Loucy (cell line): ENCODE data around the gene DHX16.

Experiments used
- CTCF ChIP-seq: fragments of 200-600 bp; sonication (generic); conservative IDR thresholded peaks from 2 replicates; pipeline ENCODE4 v1.5.1; 2014; ENCODE audit warnings: mild to moderate bottlenecking, antibody characterized with exemption, low read length
- EZH2phosphoT487 ChIP-seq: fragments of 200-600 bp; IDR thresholded peaks from 2 replicates; pipeline ENCODE4 v1.6.1; 2018; ENCODE audit warnings: antibody characterized with exemption, mild to moderate bottlenecking, moderate library complexity, borderline replicate concordance

GRCh38 chr6:30678964-30679726 lies 6.3 kb upstream of the DHX16 start:
- TF ChIP-seq EZH2phosphoT487, result no peak
- peak; percentile 98 for TF ChIP-seq CTCF
